Activated effector memory CD4-positive, alpha-beta T cell treated with Interleukin-2 at 50 U/mL for 16 hours (primary cell): ENCODE data around the gene HSD3B7.

Source experiments
- DNase-seq: peaks from one replicate; pipeline ENCODE4 v3.0.0-alpha.2; 2020

Gene HSD3B7

GRCh38 chr16:31031276-31031675, 46.3 kb downstream of the HSD3B7 start:
- DNase-seq = no peak

DNA sequence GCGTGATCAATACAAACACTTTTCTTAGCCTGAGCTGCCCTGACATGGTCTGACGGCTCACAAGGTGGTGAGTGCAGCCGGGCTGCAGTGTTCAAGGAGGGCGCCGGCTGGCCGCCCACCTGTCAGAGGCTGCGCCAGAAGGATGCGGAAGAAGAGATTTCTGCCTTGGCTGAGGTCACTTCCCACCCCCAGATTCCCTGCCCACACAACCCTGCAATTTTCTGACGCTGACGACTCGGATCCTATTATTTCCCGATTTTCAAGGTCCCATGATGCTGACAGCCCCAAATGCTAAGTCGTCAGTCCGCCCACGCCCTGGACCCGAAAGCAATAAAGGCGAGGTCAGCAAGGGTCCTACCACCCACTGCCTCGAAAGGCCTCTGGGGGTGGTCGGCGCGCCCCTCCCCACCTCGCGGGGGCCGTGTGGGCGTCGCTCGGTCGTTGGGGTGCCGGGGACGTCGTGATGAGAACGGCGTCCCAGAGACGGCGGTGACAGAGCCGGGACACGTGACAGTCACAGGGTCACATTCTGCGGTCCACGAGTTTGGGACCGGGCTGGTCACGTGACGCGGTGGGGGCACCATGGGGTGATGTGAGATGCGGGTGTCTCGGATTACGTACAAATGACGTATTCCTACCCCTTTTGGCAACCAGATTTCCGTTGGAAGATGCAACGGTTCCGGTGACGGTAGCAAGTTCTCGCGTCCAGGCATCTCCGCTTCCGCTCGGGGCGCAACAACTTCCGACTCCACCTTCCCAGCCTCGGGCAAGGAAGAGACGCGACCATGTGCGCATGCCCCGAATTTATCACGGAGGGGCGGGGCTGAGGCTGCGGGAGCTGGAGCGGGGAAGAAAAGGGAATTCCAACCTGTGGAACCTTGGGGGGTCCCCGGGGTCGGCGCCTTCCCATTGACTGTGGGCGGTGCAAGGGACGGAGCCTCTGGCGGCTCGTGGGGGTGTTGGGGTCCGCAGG, 48.0 kb downstream of the HSD3B7 start, which contains the start of gene STX4:
Gene STX4, plus strand, starts transcription at position 823 of the 973 bp plus-strand sequence. CDS start 248 bp downstream, outside the sequence.
- peak; percentile 94 for DNase-seq

GRCh38 chr16:31033709-31034492, 48.9 kb downstream of the HSD3B7 start:
- peak; percentile 77 for DNase-seq

DNA sequence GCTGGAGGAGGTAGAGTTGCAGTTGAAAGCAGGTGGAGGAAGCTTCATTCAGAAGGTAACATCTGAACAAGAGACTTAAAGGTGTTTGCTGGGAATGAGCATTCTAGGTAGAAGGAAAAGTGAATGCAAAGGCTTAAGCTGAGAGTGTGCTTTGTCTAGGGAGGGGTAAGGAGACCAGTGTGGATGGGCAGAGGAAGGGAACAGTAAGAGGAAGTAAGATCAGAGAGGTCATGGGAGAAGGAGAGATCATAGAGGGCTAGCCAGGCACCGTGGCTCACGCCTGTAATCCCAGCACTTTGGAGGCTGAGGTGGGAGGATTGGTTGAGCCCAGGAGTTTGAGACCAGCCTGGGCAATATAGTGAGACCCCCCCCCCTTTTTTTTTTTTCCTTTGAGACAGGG, 51.7 kb downstream of the HSD3B7 start:
- no peak for DNase-seq
